ENCODE data around the gene TCFL5.
"Not testable (repeated sequence)": the region's sequence is repeated elsewhere in the genome, so short reads cannot be mapped to it uniquely, and the experiment has no call there.

TCFL5 gene

GRCh38 chr20:62880147-62880934, 18.7 kb upstream of the TCFL5 start:
- DNase-seq (ENCODE audit: low read depth in 3 of 3), result no peak

- DNase-seq (ENCODE audit: low read depth in 3 of 3), result no peak
These were observed 17.9 kb upstream of the TCFL5 start for GRCh38 chr20:62879275-62880146.

DNA sequence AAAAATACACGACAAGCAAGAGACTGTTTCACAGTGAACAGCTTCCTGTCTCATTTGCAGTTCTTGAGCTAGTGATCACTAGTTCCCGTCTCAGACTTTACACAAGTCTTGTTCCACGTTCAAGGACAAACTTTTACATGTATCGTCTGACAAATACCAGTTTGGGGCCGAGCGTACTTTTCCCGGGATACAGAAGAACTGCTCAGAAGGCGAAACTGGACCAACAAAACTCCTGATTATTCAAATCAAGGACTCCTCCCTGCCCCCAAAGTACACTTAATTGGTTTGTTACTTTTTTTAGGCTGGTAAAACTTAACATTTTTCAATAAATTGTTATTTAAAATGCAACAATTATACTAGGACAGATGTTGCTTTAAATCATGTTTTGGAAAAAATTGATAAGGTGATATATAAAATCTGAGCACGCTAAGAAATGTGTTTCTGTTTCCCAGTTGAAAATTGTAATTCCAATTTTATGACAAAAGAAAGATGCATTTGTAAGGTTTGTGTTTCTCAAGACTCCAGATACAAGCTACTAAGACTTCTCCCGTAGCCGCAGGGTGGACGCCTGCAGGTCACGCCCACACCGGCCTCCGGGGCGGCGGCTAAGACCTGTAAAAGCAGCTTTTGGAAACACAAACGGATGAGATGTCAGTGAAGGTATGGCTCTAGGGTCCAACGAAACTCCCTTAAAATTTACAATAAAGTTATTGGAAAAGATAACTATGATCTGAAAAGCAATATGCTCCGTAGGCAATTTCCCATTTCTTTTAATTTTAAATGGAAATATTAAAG, 16.8 kb upstream of the TCFL5 start:
- DNase-seq (ENCODE audit: low read depth in 3 of 3), result no peak

GRCh38 chr20:62876902-62877816, 15.5 kb upstream of the TCFL5 start:
- no peak for DNase-seq (ENCODE audit: low read depth in 3 of 3)

DNA sequence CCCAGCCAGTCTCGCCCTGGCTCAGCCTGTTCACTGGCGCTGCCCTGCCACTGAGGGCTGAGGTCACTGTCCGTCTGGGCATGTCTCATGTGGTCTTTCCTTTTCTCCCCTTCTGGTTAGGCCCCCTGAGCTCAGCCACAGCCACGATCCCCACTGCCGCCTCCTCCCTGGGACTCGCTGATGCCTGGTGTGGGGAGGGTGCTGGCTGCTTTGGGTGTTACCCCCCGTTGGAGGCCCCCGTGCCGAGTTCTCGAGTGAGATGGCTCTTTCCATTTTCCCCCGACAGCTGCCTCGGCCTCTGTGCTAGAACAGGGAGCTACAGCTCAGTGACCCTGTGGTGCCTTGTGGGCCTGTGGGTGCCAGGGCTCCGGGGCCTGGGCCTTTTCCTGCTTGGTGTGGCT, 14.9 kb upstream of the TCFL5 start:
- DNase-seq (ENCODE audit: low read depth in 3 of 3), result no peak

- DNase-seq (ENCODE audit: low read depth in 3 of 3), result no peak
These were observed 14.1 kb upstream of the TCFL5 start for GRCh38 chr20:62875419-62876361.

DNA sequence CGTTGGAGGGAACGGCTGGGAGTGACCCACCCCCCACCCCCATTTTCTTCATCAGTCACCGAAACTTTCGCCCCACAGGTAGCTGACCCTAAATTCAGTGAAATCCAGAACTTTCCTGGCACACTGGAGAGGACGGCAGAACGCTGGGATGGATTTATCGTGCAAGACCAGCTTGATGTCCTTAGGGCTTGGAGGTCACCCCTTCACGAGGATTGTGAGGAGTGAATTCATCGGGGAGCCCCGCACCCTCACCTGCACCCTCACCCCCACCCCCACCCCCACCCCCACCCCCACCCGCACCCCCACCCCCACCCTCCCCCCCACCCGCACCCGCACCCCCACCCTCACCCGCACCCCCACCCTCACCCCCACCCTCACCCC, 13.3 kb upstream of the TCFL5 start:
- DNase-seq (ENCODE audit: low read depth in 3 of 3), result no peak

GRCh38 chr20:62873681-62874031, 12.0 kb upstream of the TCFL5 start:
- DNase-seq (ENCODE audit: low read depth in 3 of 3), result not testable (repeated sequence)

DNA sequence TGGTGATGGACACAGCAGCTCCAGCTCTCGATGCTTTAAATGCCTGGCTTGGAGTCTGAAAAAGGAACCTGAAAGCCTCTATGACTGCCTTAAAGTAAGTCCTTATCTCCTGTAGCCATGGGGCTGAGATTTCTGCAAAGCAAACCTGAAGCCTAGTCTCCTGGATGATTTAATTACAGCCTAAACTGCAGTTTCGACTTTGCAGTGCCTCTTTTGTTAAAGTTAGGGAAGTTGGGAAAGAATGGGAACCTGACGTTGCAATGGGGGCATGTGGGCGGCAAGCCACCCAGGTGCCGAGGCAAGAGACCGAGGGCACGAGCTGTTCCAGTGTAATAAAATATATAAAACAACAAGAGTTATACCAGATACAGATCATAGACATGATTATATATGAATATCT, 11.7 kb upstream of the TCFL5 start:
- DNase-seq (ENCODE audit: low read depth in 3 of 3), result no peak

GRCh38 chr20:62872862-62873261, 11.2 kb upstream of the TCFL5 start:
- no peak for DNase-seq (ENCODE audit: low read depth in 3 of 3)

- no peak for DNase-seq (ENCODE audit: low read depth in 3 of 3)
These were observed 10.7 kb upstream of the TCFL5 start for GRCh38 chr20:62872184-62872847.

- DNase-seq (ENCODE audit: low read depth in 3 of 3), result no peak
These were observed 2.6 kb upstream of the TCFL5 start for GRCh38 chr20:62864207-62864606.

- DNase-seq (ENCODE audit: low read depth in 3 of 3), result peak; percentile 10 to 25 (median 18)
These were observed 514 bp downstream of the TCFL5 start for GRCh38 chr20:62860924-62861691.

GRCh38 chr20:62860391-62860923, 1.2 kb downstream of the TCFL5 start:
- DNase-seq (ENCODE audit: low read depth in 3 of 3), result no peak

DNA sequence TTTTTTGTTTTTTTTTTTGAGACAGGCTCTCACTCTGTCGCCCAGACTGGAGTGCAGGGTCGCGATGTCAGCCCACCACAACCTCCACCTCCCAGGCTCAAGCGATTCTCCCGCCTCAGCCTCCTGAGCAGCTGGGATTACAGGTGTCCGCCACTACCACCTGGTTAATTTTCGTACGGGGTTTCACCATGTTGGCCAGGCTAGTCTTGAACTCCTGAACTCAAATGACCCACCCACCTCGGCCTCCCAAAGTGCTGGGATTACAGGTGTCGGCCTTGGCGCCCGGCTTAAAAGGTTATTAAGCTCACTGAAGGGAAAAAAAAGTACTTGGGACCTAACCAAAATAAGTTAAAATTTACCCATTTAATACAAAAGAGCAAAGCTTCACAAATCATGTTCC, 1.9 kb downstream of the TCFL5 start:
- no peak for DNase-seq (ENCODE audit: low read depth in 3 of 3)

DNA sequence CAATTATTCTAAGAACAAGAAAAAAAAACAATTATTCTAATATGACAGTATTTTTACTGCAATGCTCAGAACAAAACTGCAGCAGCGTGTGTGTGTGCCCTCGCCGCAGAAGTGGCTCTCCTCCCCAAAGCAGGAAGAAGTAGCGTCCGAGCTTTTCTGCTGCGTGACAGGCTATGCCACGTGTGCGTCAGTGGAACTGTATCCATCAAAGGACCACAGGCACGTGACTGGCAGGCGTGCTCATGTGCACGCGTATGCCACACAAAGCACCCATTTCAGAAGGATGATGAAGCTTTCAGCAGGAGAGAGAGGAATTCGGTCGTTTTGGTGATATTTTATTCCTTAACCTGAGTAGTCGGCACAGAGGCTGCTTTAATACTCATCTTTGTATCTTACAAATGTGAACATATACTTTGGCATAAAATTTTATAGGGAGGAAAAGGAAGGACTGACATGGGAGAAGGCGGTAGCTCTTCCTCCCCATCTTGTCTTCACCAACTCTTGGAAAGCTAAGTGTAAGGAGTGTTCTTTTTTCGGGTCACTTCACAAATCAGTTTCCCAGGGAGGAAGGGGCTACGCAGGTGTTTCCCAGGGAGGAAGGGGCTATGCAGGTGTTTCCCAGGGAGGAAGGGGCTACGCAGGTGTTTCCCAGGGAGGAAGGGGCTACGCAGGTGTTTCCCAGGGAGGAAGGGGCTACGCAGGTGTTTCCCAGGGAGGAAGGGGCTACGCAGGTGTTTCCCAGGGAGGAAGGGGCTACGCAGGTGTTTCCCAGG, 3.4 kb downstream of the TCFL5 start:
- DNase-seq (ENCODE audit: low read depth in 3 of 3), result no peak

DNA sequence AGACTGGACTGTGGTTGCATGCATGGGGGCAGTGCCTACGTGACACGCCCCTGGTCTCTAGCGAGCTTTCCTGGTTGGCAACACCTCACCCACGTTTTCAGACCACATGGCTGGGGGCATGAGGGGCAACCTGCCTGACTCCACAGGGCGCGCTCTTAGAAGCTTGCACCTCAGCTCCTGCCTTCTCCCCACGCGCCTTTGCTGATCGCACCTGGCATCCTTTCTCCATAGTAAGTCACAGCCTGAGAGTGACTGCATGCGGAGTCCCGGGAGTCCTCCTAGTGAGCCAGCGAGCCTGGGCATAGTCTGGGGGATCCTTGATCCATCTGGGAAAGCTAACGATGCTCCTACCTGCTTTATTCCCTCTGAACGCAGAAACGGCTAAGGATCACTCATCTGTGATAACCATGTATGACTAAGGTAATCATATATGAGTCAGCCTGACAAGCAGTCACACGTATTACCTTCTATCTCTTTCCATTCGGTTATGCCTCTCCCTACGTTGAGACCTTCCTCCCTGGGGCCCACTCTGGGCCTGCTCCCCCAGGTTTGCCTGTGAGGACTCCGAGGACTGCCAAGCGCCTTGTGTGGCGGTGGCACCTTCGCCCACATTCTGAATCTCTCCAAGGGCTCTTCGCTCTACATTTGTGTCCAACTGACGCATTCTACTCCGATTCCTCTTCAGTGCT, 4.5 kb downstream of the TCFL5 start:
- no peak for DNase-seq (ENCODE audit: low read depth in 3 of 3)
